Posterior vena cava (tissue), 2 donors: ENCODE measurements around the gene TEX35. TPM values are rescaled to one million over a fixed set of nuclear protein-coding genes. Genes with fewer than 3 reads are reported as not detected.
"Not testable (repeated sequence)": the region's sequence is repeated elsewhere in the genome, so short reads cannot be mapped to it uniquely, and the experiment has no call there.

ENCODE experiments used
- DNase-seq: peaks from one replicate; pipeline ENCODE4 v3.0.0-alpha.2; 2020; ENCODE audit warnings: low spot score
- intact Hi-C, 2 donors: fragments of 100-400 bp; cut with DNase I; formaldehyde crosslinking; loops; one replicate each; pipeline versions ENCODE4 v1.14.1 to v1.14.2; 2022 to 2023
- total RNA-seq, 2 donors: library from RNA; stranded (reverse); fragmentation: NEBNext Ultra II Directional; extraction: Animal tissue kit (Norgen Biotek cat#: 25700); gene quantifications; one replicate each; pipeline ENCODE4 v1.2.1, GENCODE V29; 2021
- donor health status: DM: yes; HTN: yes; CAD: no.
- donor health status: DM: yes; HTN: yes; CAD: no.

TEX35 gene
- total RNA-seq, 2 donors from 2014 or later = not detected

- DNase-seq, intact Hi-C loops: not testable (repeated sequence)
Measured at GRCh38 chr1:178558816-178559215, 45.9 kb downstream of the TEX35 start.

GRCh38 chr1:178560871-178561376, 48.0 kb downstream of the TEX35 start:
- no peak for DNase-seq
- intact Hi-C loops = no loop called here

- intact Hi-C loops = no loop called here
- no peak for DNase-seq
Measured at GRCh38 chr1:178563099-178563820, 50.4 kb downstream of the TEX35 start.

GRCh38 chr1:178564086-178564782, 51.3 kb downstream of the TEX35 start:
- intact Hi-C loops = no loop called here
- no peak for DNase-seq

GRCh38 chr1:178564783-178565180, 51.9 kb downstream of the TEX35 start:
- intact Hi-C loops = no loop called here
- no peak for DNase-seq

GRCh38 chr1:178565586-178565985, 52.7 kb downstream of the TEX35 start:
- intact Hi-C loops = no loop called here
- no peak for DNase-seq

- intact Hi-C loops = no loop called here
Measured at GRCh38 chr1:178566187-178566586, 53.3 kb downstream of the TEX35 start.

GRCh38 chr1:178571807-178572206, 58.9 kb downstream of the TEX35 start:
- DNase-seq = no peak
- intact Hi-C loops = no loop called here

More at GRCh38 chr1:178566187-178566586, 53.3 kb downstream of the TEX35 start:
- DNase-seq = no peak

Other genes starting within 250 kb of the TEX35 start
- gene CLEC20A, start 16.1 kb upstream of the TEX35 start, total RNA-seq = not detected
- 1 to 10 TPM; 7.4 to 7.9 TPM for gene RALGPS2, start 212.1 kb downstream of the TEX35 start, total RNA-seq